Lung (tissue), 12 donors: ENCODE data around the gene KRTAP5-6. TPM values are rescaled to one million over a fixed set of nuclear protein-coding genes. Genes with fewer than 3 reads are reported as not detected.
A peak's percentile ranks its signal among the peaks of the same experiment; 100 is the strongest.

Source experiments
- ATAC-seq: fragments of 200-7000 bp; cut with Tn5 transposase; one replicate; pipeline ENCODE4 v1.9.1; 2020; ENCODE audit warnings: moderate number of reproducible peaks; ENCODE audit not compliant: insufficient read depth, low FRiP score
- DNase-seq, 3 donors: peaks; one replicate each; pipeline ENCODE4 v3.0.0-alpha.2; 2013 to 2017
- H3K27ac ChIP-seq, 2 donors: one replicate each; pipeline ENCODE4 v1.5.1; 2013; ENCODE audit warnings: mild to moderate bottlenecking in 2 of 2, moderate library complexity in 2 of 2, control low read depth in 1 of 2, inconsistent platforms in 1 of 2, low read depth in 1 of 2, low read length in 1 of 2
- H3K27me3 ChIP-seq, 3 donors: one replicate each; pipeline ENCODE4 v1.5.1; 2013; ENCODE audit warnings: low read length in 2 of 3; ENCODE audit not compliant: control insufficient read depth in 3 of 3, insufficient read depth in 3 of 3
- H3K36me3 ChIP-seq, 4 donors: one replicate each; pipeline ENCODE4 v1.5.1; 2013; ENCODE audit warnings: low read length in 4 of 4, mild to moderate bottlenecking in 1 of 4, moderate library complexity in 1 of 4; ENCODE audit not compliant: control insufficient read depth in 4 of 4, insufficient read depth in 4 of 4
- H3K4me1 ChIP-seq, 5 donors: one replicate each; pipeline ENCODE4 v1.5.1; 2013; ENCODE audit warnings: low read length in 5 of 5, mild to moderate bottlenecking in 2 of 5, moderate library complexity in 1 of 5; ENCODE audit not compliant: control insufficient read depth in 5 of 5, insufficient read depth in 5 of 5
- H3K4me3 ChIP-seq: one replicate; pipeline ENCODE4 v1.5.1; 2013; ENCODE audit warnings: mild to moderate bottlenecking, control low read depth, moderate library complexity
- H3K9ac ChIP-seq, 2 donors: one replicate each; pipeline ENCODE4 v1.5.1; 2013; ENCODE audit warnings: low read length in 2 of 2, control low read depth in 1 of 2; ENCODE audit not compliant: insufficient read depth in 1 of 2
- H3K9me3 ChIP-seq, 4 donors: one replicate each; pipeline ENCODE4 v1.5.1; 2013; ENCODE audit warnings: low read length in 3 of 4, mild to moderate bottlenecking in 1 of 4, moderate library complexity in 1 of 4; ENCODE audit not compliant: control insufficient read depth in 4 of 4, insufficient read depth in 3 of 4
- CTCF ChIP-seq: IDR thresholded peaks from 2 replicates; pipeline ENCODE4 v1.5.1; 2012; ENCODE audit warnings: mild to moderate bottlenecking; ENCODE audit errors: control extremely low read depth, extremely low read depth
- WGBS, 2 donors: extraction: QIAGEN DNeasy Blood & Tissue Kit; methylation state at CpG; one replicate each; pipeline ENCODE4 v1.1.7; 2013; 5-methylcytosine and 5-hydroxymethylcytosine counted together
- polyA plus RNA-seq, 2 donors: library from polyadenylated mRNA; stranded (reverse); fragments of 200-250 nt; gene quantifications; one replicate each; pipeline ENCODE4 v1.2.1, GENCODE V29; 2013
- total RNA-seq, 2 donors: library from RNA; depleted of rRNA in 1 of 2; stranded (reverse); fragments of >200 nt in 1 of 2; gene quantifications; one replicate each; pipeline ENCODE4 v1.2.1, GENCODE V29; 2014 to 2021
- donor health status: control.
- donor health status: control.
- donor health status: Bipolar disorder and iron deficiency.
- donor health status: healthy.
- donor health status: DM: yes; HTN: yes; CAD: no.

The KRTAP5-6 gene
- total and polyA plus RNA-seq, 4 donors = not detected

DNA sequence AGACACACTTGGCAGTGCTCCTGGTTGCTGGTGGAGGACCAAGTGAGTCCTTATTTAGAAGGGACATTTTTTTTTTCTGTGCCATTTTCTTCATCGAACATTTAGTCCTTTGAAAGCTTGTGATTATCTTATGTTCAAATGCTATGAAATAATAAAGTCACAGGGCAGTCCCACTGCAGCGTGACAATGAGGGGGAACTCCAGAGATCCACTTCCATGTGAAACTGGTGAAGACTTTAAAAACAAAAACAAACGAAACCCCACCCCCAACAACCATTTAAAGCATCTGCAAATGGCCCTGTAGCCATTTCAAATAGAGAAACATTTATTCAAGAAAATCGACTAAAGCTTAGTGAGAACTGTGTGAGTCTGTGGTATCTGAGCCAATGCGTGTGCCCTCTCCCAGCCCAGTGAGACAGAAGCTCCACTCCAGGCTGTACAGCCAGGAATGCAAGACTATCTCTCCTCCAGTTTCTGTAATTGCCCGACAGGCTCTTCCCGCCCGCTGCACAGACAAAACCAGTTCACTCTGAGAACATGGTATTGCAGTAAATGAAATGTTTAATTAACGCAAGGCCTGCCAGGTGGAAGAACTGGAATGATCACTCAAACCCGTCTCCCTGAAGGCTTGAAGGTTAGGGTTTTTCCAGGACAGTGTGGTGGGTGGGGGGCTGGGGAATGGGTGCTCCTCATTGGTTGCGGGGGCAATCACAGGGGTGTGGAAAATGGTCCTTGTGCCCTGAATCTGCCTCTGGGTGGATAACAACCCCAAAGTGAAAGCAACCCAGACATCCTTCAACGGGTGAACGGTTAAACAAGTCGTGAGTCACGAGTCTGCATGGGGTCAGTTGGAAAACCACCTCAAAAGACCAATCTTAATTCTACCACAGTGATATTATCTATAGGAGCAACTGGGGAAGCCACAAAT, 8.4 kb downstream of the KRTAP5-6 start:
- Histone ChIP-seq H3K9me3 (no peaks in the 10 kb centered on the region), H3K4me1 (no peaks in the 10 kb centered on the region), H3K4me3 (no peak overlapping the region), H3K27me3 (no peaks in the 10 kb centered on the region), H3K27ac (no peak overlapping the region), H3K9ac (no peak overlapping the region), H3K36me3 (no peaks in the 10 kb centered on the region)
- DNase-seq (no peak), ATAC-seq (no peak)
- TF ChIP-seq CTCF = no peak
- 57 to 81% methylated on average over 15 of the region's 15 CpGs for WGBS, 2 donors

DNA sequence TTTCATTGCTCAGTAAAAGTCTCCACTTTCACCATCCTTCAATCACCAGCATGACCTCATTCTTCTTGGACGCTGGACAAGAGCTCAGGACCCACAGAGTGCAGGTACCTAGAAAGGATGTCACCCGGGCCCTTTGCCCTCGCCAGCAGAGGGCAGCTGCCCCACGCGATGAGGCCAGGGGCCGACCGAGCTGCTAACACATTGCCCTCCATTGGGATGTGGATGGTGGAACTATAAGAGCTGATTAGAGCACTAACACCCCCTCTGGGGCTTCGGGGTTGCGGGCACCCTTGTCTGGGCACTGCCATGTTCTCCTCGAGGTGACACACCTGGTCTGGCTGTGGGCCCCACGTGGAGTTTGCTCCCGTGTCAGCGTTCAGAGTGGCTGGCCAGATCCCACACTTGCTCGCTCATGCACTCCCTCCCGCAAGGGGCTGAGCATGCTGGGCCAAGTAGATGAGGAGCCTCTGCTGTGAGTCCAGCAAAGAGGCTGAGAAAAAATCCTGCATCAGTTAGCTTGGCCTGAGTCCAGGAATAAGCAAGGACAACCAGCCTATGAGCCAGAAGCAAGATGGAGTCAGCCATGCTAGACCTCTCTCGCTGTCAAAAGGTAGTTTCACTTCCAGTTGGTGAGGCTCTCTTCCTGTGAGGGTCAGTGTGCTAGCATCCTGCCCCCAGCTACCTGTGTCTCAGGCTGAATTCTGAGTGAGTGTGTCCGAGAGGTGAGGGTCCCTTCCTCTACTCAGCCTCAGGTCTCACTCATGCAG, 9.8 kb downstream of the KRTAP5-6 start:
- no peaks in the 10 kb centered on the region for H3K4me1 ChIP-seq
- H3K27ac ChIP-seq = no peak overlapping the region
- ATAC-seq = no peak
- no peaks in the 10 kb centered on the region for H3K9me3 ChIP-seq
- H3K9ac ChIP-seq = no peak overlapping the region
- peak in 2 of 3 donors; percentile 4 to 15 for DNase-seq
- no peaks in the 10 kb centered on the region for H3K36me3 ChIP-seq
- no peak for TF ChIP-seq CTCF
- no peaks in the 10 kb centered on the region for H3K27me3 ChIP-seq
- 82 to 89% methylated on average over 17 of the region's 17 CpGs for WGBS, 2 donors
- no peak overlapping the region for H3K4me3 ChIP-seq

- Histone ChIP-seq H3K9ac (no peak overlapping the region), H3K4me3 (no peak overlapping the region), H3K4me1 (no peaks in the 10 kb centered on the region), H3K36me3 (no peaks in the 10 kb centered on the region), H3K27ac (no peak overlapping the region), H3K27me3 (no peaks in the 10 kb centered on the region), H3K9me3 (no peaks in the 10 kb centered on the region)
- 40 to 71% methylated on average over 4 of the region's 4 CpGs for WGBS, 2 donors
- ATAC-seq (no peak), DNase-seq (no peak)
- no peak for TF ChIP-seq CTCF
Measured at GRCh38 chr11:1707751-1708150, 10.8 kb downstream of the KRTAP5-6 start.
